ENCODE data around the gene NR1H2.

DNA sequence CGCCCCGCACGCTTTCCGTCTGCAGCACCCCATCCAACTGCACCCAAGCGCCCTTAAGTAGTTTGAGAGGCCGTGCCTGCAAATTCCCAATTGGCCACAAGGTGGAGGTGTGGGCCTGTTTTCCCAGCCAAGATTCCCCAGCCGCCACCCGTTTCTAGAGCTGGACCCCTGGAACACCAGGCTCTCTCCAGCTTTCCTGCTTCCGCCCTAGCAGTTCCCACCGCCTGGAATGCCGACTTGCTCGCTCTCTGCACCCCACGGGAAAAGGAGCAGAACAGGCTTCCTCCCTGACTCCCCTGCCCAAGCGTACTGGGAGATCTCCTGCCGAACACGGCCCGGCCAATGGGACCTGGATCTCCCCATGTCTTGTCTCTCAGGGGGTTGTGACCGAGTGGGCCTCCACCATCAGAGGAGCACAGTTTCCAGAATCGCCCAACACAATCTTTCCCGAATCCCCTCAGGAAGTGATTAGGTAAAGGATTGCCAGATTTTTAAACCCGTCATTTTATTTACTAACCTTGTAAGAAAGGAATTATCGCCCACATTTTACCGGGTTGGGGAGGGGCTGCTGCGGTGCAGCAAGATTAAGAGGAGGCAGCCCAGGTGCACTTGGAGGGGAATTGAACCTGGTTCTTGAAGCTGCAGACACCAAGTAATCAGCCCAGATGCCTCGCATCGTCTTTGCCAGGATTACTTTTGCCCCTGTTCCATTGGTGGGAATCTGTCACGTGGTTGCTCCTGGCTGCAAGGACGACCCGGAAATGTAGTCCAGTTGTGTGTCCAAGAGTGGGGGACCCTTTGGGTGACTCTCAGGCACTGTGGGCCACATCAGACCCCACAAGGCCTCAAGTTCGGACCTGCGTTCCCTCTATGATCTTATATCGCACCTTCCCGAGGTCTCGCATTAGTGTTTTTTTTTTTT, 7.3 kb upstream of the NR1H2 start:
- TF ChIP-seq EZH2 (IDR thresholded peaks at IDR 0.05; ENCODE audit: insufficient read depth, poor library complexity, severe bottlenecking) (no peak), EZH2phosphoT487 (IDR thresholded peaks at IDR 0.05; ENCODE audit: insufficient read depth, low read depth) (no peak)

All from GM23248 (cell line).